Tibial nerve (tissue), 4 donors: Measurements from ENCODE around the gene RCAN2. TPM values are rescaled to one million over a fixed set of nuclear protein-coding genes. Genes with fewer than 3 reads are reported as not detected.

ENCODE experiments used
- DNase-seq, 2 donors: peaks; one replicate each; pipeline ENCODE4 v3.0.0-alpha.2; 2019; ENCODE audit warnings: low spot score in 2 of 2
- H3K27ac ChIP-seq, 4 donors: fragments of 200-600 bp; sonication (generic) in 3 of 4; one replicate each; pipeline ENCODE4 v1.5.1; 2017 to 2019; ENCODE audit warnings: mild to moderate bottlenecking in 1 of 4
- H3K27me3 ChIP-seq, 2 donors: fragments of 200-600 bp; sonication (generic) in 1 of 2; one replicate each; pipeline versions ENCODE4 v1.5.1 to v1.6.0; 2017 to 2019
- H3K36me3 ChIP-seq, 3 donors: fragments of 200-600 bp; sonication (generic); one replicate each; pipeline ENCODE4 v1.5.1; 2018 to 2019
- H3K4me1 ChIP-seq, 4 donors: fragments of 200-600 bp; sonication (generic) in 3 of 4; one replicate each; pipeline ENCODE4 v1.5.1; 2017 to 2019
- H3K4me3 ChIP-seq, 4 donors: fragments of 200-600 bp; sonication (generic) in 3 of 4; one replicate each; pipeline ENCODE4 v1.5.1; 2017 to 2019; ENCODE audit warnings: mild to moderate bottlenecking in 1 of 4, moderate library complexity in 1 of 4
- H3K9me3 ChIP-seq, 4 donors: fragments of 200-600 bp; sonication (generic) in 3 of 4; one replicate each; pipeline ENCODE4 v1.5.1; 2017 to 2019
- CTCF ChIP-seq, 5 experiments: fragments of 200-600 bp in 3 of 5; fragments of 450-650 bp in 2 of 5; sonication (generic) in 3 of 5; IDR thresholded peaks; one replicate each; pipeline ENCODE4 v1.5.1; 2016 to 2019; ENCODE audit warnings: antibody characterized with exemption in 5 of 5, mild to moderate bottlenecking in 3 of 5, moderate library complexity in 2 of 5
- EP300 ChIP-seq, 2 donors: sonication (generic); formaldehyde crosslinking; IDR thresholded peaks; one replicate each; pipeline ENCODE4 v1.6.1; 2017; ENCODE audit warnings: antibody characterized with exemption in 2 of 2, mild to moderate bottlenecking in 1 of 2
- POLR2A ChIP-seq, 2 donors: fragments of 450-650 bp; IDR thresholded peaks; one replicate each; pipeline ENCODE4 v1.6.1; 2017; ENCODE audit warnings: antibody characterized with exemption in 2 of 2, mild to moderate bottlenecking in 2 of 2, moderate library complexity in 2 of 2
- WGBS, 2 donors: methylation state at CpG; one replicate each; pipeline ENCODE4 v1.1.5; 2018; 5-methylcytosine and 5-hydroxymethylcytosine counted together
- total RNA-seq, 4 donors: library from RNA; depleted of rRNA; stranded (reverse); fragments of >200 nt; gene quantifications; one replicate each; pipeline ENCODE4 v1.1.0, GENCODE V29; 2016

Gene RCAN2
- total RNA-seq, 4 donors from 2014 or later: 6.6 to 19.4 (median 15.0) TPM

GRCh38 chr6:46484081-46484820, 7.0 kb downstream of the RCAN2 start:
- TF ChIP-seq CTCF (IDR thresholded peaks at IDR 0.05): no peak
- TF ChIP-seq EP300 (IDR thresholded peaks at IDR 0.05): no peak
- TF ChIP-seq POLR2A (IDR thresholded peaks at IDR 0.05): no peak
- no peak for DNase-seq
- H3K4me3 ChIP-seq: no peak overlapping the region
- no peaks in the 10 kb centered on the region for H3K9me3 ChIP-seq
- H3K27me3 ChIP-seq: no peaks in the 10 kb centered on the region
- no peaks in the 10 kb centered on the region for H3K36me3 ChIP-seq
- H3K27ac ChIP-seq: no peak overlapping the region
- H3K4me1 ChIP-seq: no peaks in the 10 kb centered on the region
- WGBS, 2 donors: 61 to 74% methylated on average over 6 of the region's 6 CpGs

DNA sequence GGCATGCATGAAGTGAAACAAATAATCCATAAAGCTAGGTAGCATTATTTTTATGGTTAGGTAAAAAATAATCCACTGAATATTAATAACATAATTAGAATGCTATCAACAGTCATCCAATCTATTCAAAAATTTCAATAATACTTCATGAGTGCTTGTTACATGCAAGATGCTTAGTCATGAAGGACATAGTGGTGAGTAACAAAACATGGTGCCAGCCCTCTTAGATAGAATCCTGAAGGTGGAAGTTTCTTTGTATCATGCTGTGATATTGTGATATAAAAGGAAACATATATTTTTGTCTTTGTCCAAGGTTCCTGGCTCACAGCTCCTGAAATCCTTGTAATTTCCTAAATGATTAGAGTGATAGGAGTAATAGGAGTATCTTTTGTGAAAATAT, 14.9 kb downstream of the RCAN2 start:
- TF ChIP-seq EP300 (IDR thresholded peaks at IDR 0.05): no peak
- TF ChIP-seq CTCF (IDR thresholded peaks at IDR 0.05): no peak
- TF ChIP-seq POLR2A (IDR thresholded peaks at IDR 0.05): no peak
- H3K27me3 ChIP-seq: no peaks in the 10 kb centered on the region

DNA sequence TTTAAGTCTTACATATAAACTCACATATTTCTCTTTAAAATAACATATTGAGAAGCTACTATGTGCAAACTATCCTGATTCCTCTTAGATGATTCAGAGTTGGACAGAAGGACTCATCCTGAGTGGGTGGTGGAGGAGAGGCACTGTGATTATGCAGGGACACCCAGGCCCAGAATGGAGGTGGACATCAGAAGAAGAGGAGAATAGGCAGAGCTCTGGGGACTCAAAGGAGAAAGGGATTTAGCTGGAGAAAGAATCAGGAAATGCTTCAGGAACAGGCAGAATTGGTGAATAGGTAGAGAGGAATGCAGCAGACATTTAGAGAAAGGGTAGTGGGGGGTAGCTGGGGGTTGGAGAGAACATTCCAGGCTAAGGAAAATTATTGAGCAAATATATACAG, 17.4 kb downstream of the RCAN2 start:
- Histone ChIP-seq H3K9me3 (no peaks in the 10 kb centered on the region), H3K36me3 (no peaks in the 10 kb centered on the region), H3K27ac (no peak overlapping the region), H3K4me1 (no peaks in the 10 kb centered on the region), H3K27me3 (no peaks in the 10 kb centered on the region), H3K4me3 (no peak overlapping the region)
- DNase-seq: no peak
- TF ChIP-seq CTCF (IDR thresholded peaks at IDR 0.05): no peak
- no peak for TF ChIP-seq POLR2A (IDR thresholded peaks at IDR 0.05)
- TF ChIP-seq EP300 (IDR thresholded peaks at IDR 0.05): no peak

More for the DNA sequence above, 14.9 kb downstream of the RCAN2 start:
- Histone ChIP-seq H3K9me3 (no peaks in the 10 kb centered on the region), H3K4me1 (no peaks in the 10 kb centered on the region), H3K27ac (no peak overlapping the region), H3K4me3 (no peak overlapping the region), H3K36me3 (no peaks in the 10 kb centered on the region)
- DNase-seq: no peak

GRCh38 chr6:46472243-46472642, 19.0 kb downstream of the RCAN2 start:
- WGBS, 2 donors: 80 to 84% methylated on average over 3 of the region's 3 CpGs

More at GRCh38 chr6:46472243-46472642, 19.0 kb downstream of the RCAN2 start:
- H3K27me3 ChIP-seq: no peaks in the 10 kb centered on the region
- no peaks in the 10 kb centered on the region for H3K36me3 ChIP-seq
- no peaks in the 10 kb centered on the region for H3K9me3 ChIP-seq
- no peak for DNase-seq
- TF ChIP-seq POLR2A (IDR thresholded peaks at IDR 0.05) (no peak), EP300 (IDR thresholded peaks at IDR 0.05) (no peak), CTCF (IDR thresholded peaks at IDR 0.05) (no peak)
- no peak overlapping the region for H3K4me3 ChIP-seq
- H3K4me1 ChIP-seq: peaks cover 0 to 3% (median 0%) of the 10 kb centered on the region in 4 donors
- no peak overlapping the region for H3K27ac ChIP-seq
